ENCODE data around the gene MOK.

DNA sequence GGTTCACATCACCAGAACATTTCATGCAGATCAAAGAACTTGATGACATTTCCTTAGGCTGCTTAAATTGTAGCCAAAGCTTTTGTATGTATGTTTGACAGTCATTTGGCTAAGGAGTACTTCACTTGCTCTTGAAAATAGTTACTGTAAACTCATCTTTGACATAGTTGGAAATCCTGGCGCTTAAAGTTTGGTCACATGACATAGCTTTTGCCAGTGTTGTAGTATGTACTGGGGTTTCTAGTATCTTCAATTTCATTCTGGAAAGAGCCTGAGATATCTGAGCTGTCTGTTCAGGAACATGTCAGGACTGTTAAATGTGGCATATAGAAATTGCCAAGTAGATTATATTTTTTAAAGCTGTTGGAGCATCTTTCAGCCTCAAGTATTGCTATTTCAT lies 109.5 kb downstream of the MOK start:
- TF ChIP-seq POLR2A (IDR thresholded peaks at IDR 0.05; ENCODE audit: low read depth, low read length) = no peak
- TF ChIP-seq POLR2AphosphoS5 (IDR thresholded peaks at IDR 0.05; ENCODE audit: low read depth, low read length) = no peak
- no peak for TF ChIP-seq SPI1 (IDR thresholded peaks at IDR 0.05; ENCODE audit: low read depth, low read length)

Measured in GM12891 (cell line).